Stimulated activated CD4-positive, alpha-beta T cell treated with anti-CD3 and anti-CD28 coated beads, Interleukin-2, amount 100 ng/mL, for 24 hours (primary cell): ENCODE data around the gene SLMAP.
"Not testable (repeated sequence)": the region's sequence is repeated elsewhere in the genome, so short reads cannot be mapped to it uniquely, and the experiment has no call there.

ENCODE experiments used
- DNase-seq, 2 donors: peaks; one replicate each; pipeline ENCODE4 v3.0.0-alpha.2; 2020

Gene SLMAP

GRCh38 chr3:57837686-57838085 is 81.6 kb downstream of the SLMAP start:
- DNase-seq: no peak

GRCh38 chr3:57838627-57839026 is 82.5 kb downstream of the SLMAP start:
- no peak for DNase-seq

- DNase-seq: no peak
Observed at GRCh38 chr3:57840473-57840872, 84.4 kb downstream of the SLMAP start.

GRCh38 chr3:57841818-57842217 is 85.7 kb downstream of the SLMAP start:
- DNase-seq: no peak

GRCh38 chr3:57848177-57848738 is 92.1 kb downstream of the SLMAP start:
- no peak for DNase-seq

GRCh38 chr3:57851304-57851703 is 95.2 kb downstream of the SLMAP start:
- no peak for DNase-seq

- DNase-seq: no peak
Observed at GRCh38 chr3:57852896-57853295, 96.8 kb downstream of the SLMAP start.

- DNase-seq: no peak
Observed at GRCh38 chr3:57855281-57855680, 99.2 kb downstream of the SLMAP start.

- no peak for DNase-seq
Observed at GRCh38 chr3:57855943-57856342, 99.8 kb downstream of the SLMAP start.

- no peak for DNase-seq
Observed at GRCh38 chr3:57856675-57857074, 100.6 kb downstream of the SLMAP start.

- DNase-seq: no peak
Observed at GRCh38 chr3:57862894-57863293, 106.8 kb downstream of the SLMAP start.

GRCh38 chr3:57863380-57863779 is 107.3 kb downstream of the SLMAP start:
- no peak for DNase-seq

GRCh38 chr3:57864853-57865252 is 108.7 kb downstream of the SLMAP start:
- no peak for DNase-seq

GRCh38 chr3:57869110-57869509 is 113.0 kb downstream of the SLMAP start:
- DNase-seq: not testable (repeated sequence)

GRCh38 chr3:57872606-57873005 is 116.5 kb downstream of the SLMAP start:
- no peak for DNase-seq

- DNase-seq: no peak
Observed at GRCh38 chr3:57876632-57877031, 120.5 kb downstream of the SLMAP start.

GRCh38 chr3:57877116-57877515 is 121.0 kb downstream of the SLMAP start:
- no peak for DNase-seq

GRCh38 chr3:57884436-57884835 is 128.3 kb downstream of the SLMAP start:
- DNase-seq: not testable (repeated sequence)

GRCh38 chr3:57889807-57890206 is 133.7 kb downstream of the SLMAP start:
- DNase-seq: no peak

- DNase-seq: no peak
Observed at GRCh38 chr3:57890874-57891273, 134.8 kb downstream of the SLMAP start.

GRCh38 chr3:57892423-57892822 is 136.3 kb downstream of the SLMAP start:
- no peak for DNase-seq

- no peak for DNase-seq
Observed at GRCh38 chr3:57893156-57893555, 137.0 kb downstream of the SLMAP start.

- DNase-seq: no peak
Observed at GRCh38 chr3:57893668-57894067, 137.6 kb downstream of the SLMAP start.

GRCh38 chr3:57896031-57896430 is 139.9 kb downstream of the SLMAP start:
- DNase-seq: no peak

GRCh38 chr3:57896691-57897090 is 140.6 kb downstream of the SLMAP start:
- no peak for DNase-seq

- no peak for DNase-seq
Observed at GRCh38 chr3:57900786-57901185, 144.7 kb downstream of the SLMAP start.
